NCI-H2029 (cell line): ENCODE data around the gene DLL1.
"Not testable (repeated sequence)": the region's sequence is repeated elsewhere in the genome, so short reads cannot be mapped to it uniquely, and the experiment has no call there.

Experiments used
- DNase-seq: peaks from one replicate; lab custom pipeline; 2025; lab: John Stamatoyannopoulos, UW

Gene DLL1

GRCh38 chr6:170290296-170291128 is at the start of gene DLL1:
Gene DLL1, minus strand, starts transcription at chr6:170291078. Its CDS starts 939 bp downstream, at chr6:170290139.
- DNase-seq = peak; percentile 80

GRCh38 chr6:170335199-170335598 is 44.3 kb upstream of the DLL1 start:
- not testable (repeated sequence) for DNase-seq

GRCh38 chr6:170329321-170329720 is 38.4 kb upstream of the DLL1 start:
- DNase-seq = no peak

- no peak for DNase-seq
Observed at GRCh38 chr6:170317718-170318117, 26.8 kb upstream of the DLL1 start.

- no peak for DNase-seq
Observed at GRCh38 chr6:170317076-170317475, 26.2 kb upstream of the DLL1 start.

- no peak for DNase-seq
Observed at GRCh38 chr6:170316071-170316470, 25.2 kb upstream of the DLL1 start.

- no peak for DNase-seq
Observed at GRCh38 chr6:170314983-170315382, 24.1 kb upstream of the DLL1 start.

GRCh38 chr6:170313716-170314295 is 22.9 kb upstream of the DLL1 start:
- no peak for DNase-seq

- no peak for DNase-seq
Observed at GRCh38 chr6:170312876-170313275, 22.0 kb upstream of the DLL1 start.

GRCh38 chr6:170311696-170312095 is 20.8 kb upstream of the DLL1 start:
- no peak for DNase-seq

GRCh38 chr6:170308761-170309160 is 17.9 kb upstream of the DLL1 start:
- DNase-seq = no peak

GRCh38 chr6:170307080-170307545 is 16.2 kb upstream of the DLL1 start:
- no peak for DNase-seq

GRCh38 chr6:170306324-170307079 is 15.6 kb upstream of the DLL1 start, which contains the start of gene FAM120B:
Gene FAM120B, plus strand, starts transcription at chr6:170306758. Its CDS starts 10,633 bp downstream, at chr6:170317391.
- peak; percentile 94 for DNase-seq

- no peak for DNase-seq
Observed at GRCh38 chr6:170305805-170306323, 15.0 kb upstream of the DLL1 start.

- no peak for DNase-seq
Observed at GRCh38 chr6:170301184-170301583, 10.3 kb upstream of the DLL1 start.

- DNase-seq = no peak
Observed at GRCh38 chr6:170298688-170299087, 7.8 kb upstream of the DLL1 start.

- DNase-seq = no peak
Observed at GRCh38 chr6:170297576-170298330, 6.9 kb upstream of the DLL1 start.

- DNase-seq = no peak
Observed at GRCh38 chr6:170296746-170297575, 6.1 kb upstream of the DLL1 start.

- no peak for DNase-seq
Observed at GRCh38 chr6:170296423-170296745, 5.5 kb upstream of the DLL1 start.

- DNase-seq = peak; percentile 57
Observed at GRCh38 chr6:170295510-170296422, 4.9 kb upstream of the DLL1 start.
